Esophagus muscularis mucosa (tissue), 4 donors: Measurements from ENCODE around the gene TTC19.

ENCODE experiments used
- CTCF ChIP-seq, 3 experiments: fragments of 200-600 bp in 2 of 3; fragments of 450-650 bp in 1 of 3; sonication (generic) in 2 of 3; IDR thresholded peaks; one replicate each; pipeline ENCODE4 v1.5.1; 2017 to 2019; ENCODE audit warnings: antibody characterized with exemption in 3 of 3, mild to moderate bottlenecking in 2 of 3, moderate library complexity in 1 of 3
- EP300 ChIP-seq: sonication (generic); formaldehyde crosslinking; IDR thresholded peaks from one replicate; pipeline ENCODE4 v1.6.1; 2017; ENCODE audit warnings: antibody characterized with exemption
- POLR2A ChIP-seq: fragments of 450-650 bp; IDR thresholded peaks from one replicate; pipeline ENCODE4 v1.6.1; 2017; ENCODE audit warnings: antibody characterized with exemption, moderate library complexity, mild to moderate bottlenecking, low read depth
- POLR2AphosphoS5 ChIP-seq, 2 donors: sonication (generic); formaldehyde crosslinking; IDR thresholded peaks; one replicate each; pipeline ENCODE4 v1.6.1; 2017; ENCODE audit warnings: antibody characterized with exemption in 2 of 2

- TF ChIP-seq CTCF (IDR thresholded peaks at IDR 0.05) (no peak), EP300 (no peak), POLR2AphosphoS5 (IDR thresholded peaks at IDR 0.05) (no peak), POLR2A (no peak)
These were observed 62.0 kb downstream of the TTC19 start for GRCh38 chr17:16061631-16062030.
